Activated T-cell treated with anti-CD3 and anti-CD28 coated beads, Interleukin-2, amount 50 U/mL, for 72 hours (primary cell): Measurements from ENCODE around the gene PTGIS. TPM values are rescaled to one million over a fixed set of nuclear protein-coding genes. Genes with fewer than 3 reads are reported as not detected.

Source experiments
- ATAC-seq, 2 donors: fragments of 150-1000 bp; cut with Tn5 transposase; replicated peaks in 1 of 2; 2 replicates each; pipeline ENCODE4 v1.10.0; 2021; ENCODE audit warnings: moderate library complexity in 2 of 2, mild to moderate bottlenecking in 1 of 2
- DNase-seq, 2 donors: peaks; one replicate each; pipeline ENCODE4 v3.0.0; 2021 to 2022; ENCODE audit warnings: mixed read lengths in 1 of 2
- H3K27ac Mint-ChIP-seq: one replicate; pipeline ENCODE4 v1.8.0; 2022; ENCODE audit warnings: mild to moderate bottlenecking, moderate library complexity, mixed read lengths
- H3K27me3 Mint-ChIP-seq: one replicate; pipeline ENCODE4 v1.8.0; 2022; ENCODE audit warnings: low read depth, mixed read lengths
- H3K36me3 Mint-ChIP-seq, 2 donors: one replicate each; pipeline ENCODE4 v1.8.0; 2022; ENCODE audit warnings: mixed read lengths in 2 of 2, mild to moderate bottlenecking in 1 of 2; ENCODE audit not compliant: insufficient read depth in 2 of 2
- H3K4me1 Mint-ChIP-seq: one replicate; pipeline ENCODE4 v1.8.0; 2022; ENCODE audit warnings: low read depth, mixed read lengths
- H3K4me3 Mint-ChIP-seq, 2 donors: one replicate each; pipeline ENCODE4 v1.8.0; 2022; ENCODE audit warnings: mild to moderate bottlenecking in 2 of 2, mixed read lengths in 2 of 2, moderate library complexity in 2 of 2
- H3K9me3 Mint-ChIP-seq, 2 donors: one replicate each; pipeline ENCODE4 v1.8.0; 2022; ENCODE audit warnings: mixed read lengths in 2 of 2
- total RNA-seq, 2 donors: library from RNA; stranded (reverse); gene quantifications; one replicate each; pipeline ENCODE4 v1.2.3, GENCODE V29; 2022

PTGIS gene
- total RNA-seq, 2 donors from 2014 or later = 1.8 to 6.3 TPM

DNA sequence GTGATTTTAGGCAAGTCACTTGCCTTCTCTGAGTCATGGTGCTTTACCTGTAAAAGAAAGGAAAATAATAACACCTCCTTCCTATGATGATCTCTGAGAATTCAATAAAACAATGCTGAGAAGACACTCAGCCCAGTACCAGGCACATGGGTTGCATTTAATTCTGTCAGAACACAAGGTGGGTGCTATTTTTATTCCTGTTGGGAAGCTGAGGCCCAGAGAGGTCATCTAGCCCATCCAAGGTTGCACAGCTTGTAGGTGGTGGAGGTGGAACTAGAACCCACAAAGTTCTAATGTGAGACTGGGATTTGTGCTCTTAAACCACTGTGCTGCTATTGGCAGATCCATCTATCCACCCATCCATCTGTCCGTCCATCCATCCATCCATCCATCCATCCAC, 39.6 kb upstream of the PTGIS start:
- ATAC-seq = no peak
- H3K36me3 Mint-ChIP-seq = no peaks in the 10 kb centered on the region

DNA sequence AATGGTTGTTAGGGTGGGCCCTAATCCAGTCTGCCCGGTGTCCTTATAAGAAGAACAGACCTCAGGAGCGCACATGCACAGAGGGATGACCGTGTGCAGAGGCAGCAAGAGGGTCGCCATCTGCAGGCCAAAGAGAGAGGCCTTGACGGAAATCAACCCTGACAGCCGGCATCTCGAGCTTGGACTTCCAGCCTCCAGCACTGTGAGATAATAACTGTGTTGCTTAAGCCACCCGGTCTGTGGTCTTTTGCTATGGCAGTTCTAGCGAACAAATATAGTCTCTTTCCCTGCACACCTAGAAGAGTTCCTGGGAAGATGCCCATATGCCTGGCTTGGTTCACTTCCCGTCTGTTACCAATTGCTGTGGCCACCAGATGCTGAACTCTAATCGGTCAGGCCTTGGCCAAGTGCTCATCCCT, 35.3 kb upstream of the PTGIS start:
- ATAC-seq (no peak), DNase-seq (no peak)
- no peaks in the 10 kb centered on the region for H3K9me3 Mint-ChIP-seq
- H3K36me3 Mint-ChIP-seq = peaks cover 0 to 9% of the 10 kb centered on the region in 2 donors
- H3K4me3 Mint-ChIP-seq = no peak overlapping the region
- no peak overlapping the region for H3K27ac Mint-ChIP-seq
- H3K4me1 Mint-ChIP-seq = peaks cover 27% of the 10 kb centered on the region
- H3K27me3 Mint-ChIP-seq = peaks cover 2% of the 10 kb centered on the region

More for the DNA sequence above, 39.6 kb upstream of the PTGIS start:
- Mint-ChIP-seq H3K9me3 (no peaks in the 10 kb centered on the region), H3K27ac (no peak overlapping the region), H3K27me3 (peaks cover 14% of the 10 kb centered on the region), H3K4me3 (no peak overlapping the region), H3K4me1 (peaks cover 25% of the 10 kb centered on the region)
- DNase-seq = no peak

DNA sequence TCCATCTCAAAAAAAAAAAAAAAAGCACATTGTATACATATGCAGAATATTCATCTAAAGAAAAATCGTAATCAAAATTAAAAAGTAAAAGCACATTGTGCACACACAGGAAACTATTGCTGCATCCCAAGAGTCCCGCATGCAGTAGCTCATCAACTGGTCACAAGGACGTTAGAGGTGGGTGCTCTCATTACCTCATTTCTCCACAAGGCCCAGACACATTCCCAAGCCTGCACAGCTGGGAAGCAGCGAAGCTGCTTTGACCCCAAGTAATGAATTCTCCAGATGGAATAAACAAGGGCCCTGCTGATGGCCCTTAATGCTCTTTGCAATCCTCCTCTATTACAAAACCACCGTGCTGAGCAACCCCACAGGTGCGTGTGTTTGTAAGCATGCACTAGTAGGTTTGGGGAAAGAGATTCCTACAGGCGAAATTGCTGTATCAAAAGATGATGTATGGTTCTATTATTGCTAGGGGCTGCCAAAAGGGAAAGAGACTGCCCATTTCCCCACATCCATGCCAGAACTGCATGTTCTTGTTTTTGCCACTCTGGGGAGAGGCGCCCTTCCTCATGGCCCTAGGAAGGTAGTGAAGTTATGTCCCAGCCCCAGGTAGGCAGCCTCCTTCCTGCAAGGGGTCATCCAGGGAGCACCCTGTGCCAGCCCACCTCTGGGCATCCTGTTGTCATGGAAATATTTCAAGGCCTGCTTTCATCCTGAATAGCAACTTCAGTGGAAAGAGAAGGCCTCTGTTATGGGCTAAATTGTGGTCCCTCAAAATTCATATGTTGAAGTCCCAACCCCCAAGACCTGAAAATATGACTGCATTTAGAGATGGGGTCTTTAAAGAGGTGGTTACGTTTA, 34.6 kb upstream of the PTGIS start:
- no peaks in the 10 kb centered on the region for H3K9me3 Mint-ChIP-seq
- H3K4me1 Mint-ChIP-seq = peaks cover 22% of the 10 kb centered on the region
- H3K4me3 Mint-ChIP-seq = no peak overlapping the region
- H3K36me3 Mint-ChIP-seq = peaks cover 0 to 12% of the 10 kb centered on the region in 2 donors
- no peak for ATAC-seq
- no peak for DNase-seq
- no peak overlapping the region for H3K27ac Mint-ChIP-seq
- H3K27me3 Mint-ChIP-seq = no peaks in the 10 kb centered on the region

DNA sequence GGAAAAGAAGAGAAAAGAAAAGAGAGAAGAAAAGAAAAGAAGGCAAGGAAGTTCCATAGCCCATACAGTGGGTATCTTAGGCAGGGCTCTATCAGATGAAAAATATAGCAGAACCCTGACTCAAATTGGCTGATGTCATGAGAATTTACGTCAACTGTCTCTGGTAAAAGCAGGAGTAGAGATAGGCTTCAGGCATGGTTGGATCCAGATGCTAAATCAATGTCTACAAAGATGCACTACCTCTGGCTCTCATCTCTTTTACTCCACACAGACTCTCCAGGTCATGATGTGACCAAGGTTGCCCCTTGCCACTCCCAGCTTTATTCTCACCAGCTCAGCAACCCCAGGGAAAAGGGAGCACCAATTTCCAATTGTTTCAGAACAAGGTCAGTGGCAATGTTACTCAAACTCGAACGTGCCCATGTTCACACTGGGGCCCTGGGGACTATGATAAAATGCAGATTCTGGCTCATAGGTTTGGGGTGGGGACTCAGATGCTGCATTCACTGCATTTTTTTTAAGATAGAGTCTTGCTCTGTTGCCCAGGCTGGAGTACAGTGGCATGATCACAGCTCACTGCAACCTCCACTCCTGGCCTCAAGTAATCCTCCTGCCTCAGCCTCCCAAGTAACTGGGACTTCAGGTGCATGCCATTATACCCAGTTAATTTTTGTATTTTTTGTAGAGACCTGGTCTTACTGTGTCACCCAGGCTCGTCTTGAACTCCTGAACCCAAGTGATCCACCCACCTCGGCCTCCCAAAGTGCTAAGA, 33.4 kb upstream of the PTGIS start:
- Mint-ChIP-seq H3K36me3 (peaks cover 2 to 18% of the 10 kb centered on the region in 2 donors), H3K4me1 (peaks cover 29% of the 10 kb centered on the region), H3K4me3 (no peak overlapping the region), H3K9me3 (peaks cover 0 to 2% of the 10 kb centered on the region in 2 donors), H3K27me3 (no peaks in the 10 kb centered on the region), H3K27ac (peak overlapping the region; percentile 4)
- no peak for DNase-seq
- ATAC-seq = no peak

DNA sequence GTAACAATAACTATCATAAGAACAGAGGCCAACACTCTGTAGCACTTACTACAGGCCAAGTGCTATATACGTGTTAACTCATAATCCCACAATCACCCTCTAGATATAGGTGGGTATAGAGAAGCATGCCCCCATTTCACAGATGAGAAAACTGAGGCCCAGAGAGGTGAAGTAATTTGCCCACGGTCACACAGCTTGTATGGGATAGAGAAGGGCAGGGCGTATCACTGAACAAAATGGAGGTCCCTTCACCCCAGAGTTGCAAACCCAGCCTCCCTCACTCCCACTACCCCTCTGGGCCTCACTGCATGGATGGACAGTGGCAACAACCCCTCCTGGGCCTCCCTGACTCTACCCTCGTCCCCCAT, 31.8 kb upstream of the PTGIS start:
- Mint-ChIP-seq H3K27ac (no peak overlapping the region), H3K27me3 (no peaks in the 10 kb centered on the region), H3K4me3 (no peak overlapping the region), H3K36me3 (peaks cover 10 to 27% of the 10 kb centered on the region in 2 donors), H3K4me1 (peaks cover 45% of the 10 kb centered on the region), H3K9me3 (peaks cover 0 to 2% of the 10 kb centered on the region in 2 donors)
- no peak for ATAC-seq
- no peak for DNase-seq

DNA sequence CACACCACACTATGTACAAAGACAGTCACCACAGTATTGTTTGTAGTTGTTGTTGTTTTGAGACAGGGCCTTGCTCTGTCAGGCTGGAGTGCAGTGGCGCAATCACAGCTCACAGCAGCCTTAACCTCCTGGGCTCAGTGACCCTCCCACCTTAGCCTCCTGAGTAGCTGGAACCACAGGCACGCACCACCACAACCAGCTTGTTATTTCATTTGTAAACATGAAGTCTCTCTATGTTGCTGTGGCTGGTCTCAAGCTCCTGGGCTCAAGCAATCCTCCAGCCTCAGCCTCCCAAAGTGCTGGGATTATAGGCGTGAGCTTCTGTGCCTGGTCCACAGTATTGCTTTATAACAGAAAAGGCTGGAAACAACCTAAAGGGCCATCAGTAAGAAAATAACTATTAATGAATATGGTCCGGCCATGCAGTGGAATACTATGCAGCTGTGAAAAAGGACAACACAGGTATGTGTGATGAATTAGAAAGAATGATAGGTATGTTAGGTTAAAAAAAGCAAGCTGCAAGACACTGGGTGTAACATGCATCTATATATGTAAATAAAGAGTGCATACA, 30.0 kb upstream of the PTGIS start:
- H3K4me1 Mint-ChIP-seq = peaks cover 63% of the 10 kb centered on the region
- no peak overlapping the region for H3K4me3 Mint-ChIP-seq
- H3K27ac Mint-ChIP-seq = no peak overlapping the region

DNA sequence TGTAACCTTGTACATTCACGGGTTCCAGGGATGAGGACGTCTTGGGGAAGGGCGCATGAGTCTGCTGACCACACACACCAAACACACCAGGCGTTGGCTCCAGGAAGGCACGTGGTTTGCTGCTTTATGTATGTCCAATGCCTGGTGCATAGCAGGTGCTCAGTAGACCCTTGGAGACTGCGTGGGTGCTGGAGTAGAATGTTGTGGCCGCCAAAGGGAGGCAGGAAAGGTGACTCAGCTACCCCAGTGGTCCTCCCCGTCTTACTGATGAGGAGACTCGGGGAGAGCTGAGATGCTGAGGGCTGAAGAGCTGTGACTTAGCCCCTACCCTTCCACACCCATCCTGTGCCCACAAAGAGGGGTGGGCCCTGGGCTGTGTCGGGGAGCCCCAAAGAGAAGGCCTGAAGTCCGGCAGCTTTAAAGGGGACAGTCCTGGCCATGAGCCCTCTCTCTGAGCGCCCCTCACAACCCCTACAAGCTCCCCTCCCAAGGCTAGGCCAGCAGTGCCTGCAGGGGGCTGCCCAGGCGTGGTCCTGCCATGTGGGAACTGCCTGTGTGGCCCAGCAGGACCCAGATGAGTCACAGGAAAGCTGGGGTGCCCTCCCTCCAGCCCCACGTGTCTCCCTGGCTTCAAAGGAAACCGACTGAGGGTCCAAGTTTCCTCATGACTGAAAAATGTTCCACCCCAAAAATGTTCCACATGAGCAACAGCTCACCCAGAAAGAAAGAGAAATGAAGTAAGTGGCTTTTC, 28.0 kb upstream of the PTGIS start:
- ATAC-seq = peak; percentile 66 to 68
- peak; percentile 88 to 92 for DNase-seq
- H3K4me1 Mint-ChIP-seq = peaks cover 81% of the 10 kb centered on the region
- H3K27me3 Mint-ChIP-seq = no peaks in the 10 kb centered on the region
- H3K9me3 Mint-ChIP-seq = peaks cover 1 to 6% of the 10 kb centered on the region in 2 donors
- H3K27ac Mint-ChIP-seq = peak overlapping the region; percentile 95
- H3K4me3 Mint-ChIP-seq = peak overlapping the region; percentile 79 to 91
- H3K36me3 Mint-ChIP-seq = peaks cover 25 to 27% of the 10 kb centered on the region in 2 donors

More for the DNA sequence above, 30.0 kb upstream of the PTGIS start:
- H3K27me3 Mint-ChIP-seq = no peaks in the 10 kb centered on the region
- ATAC-seq (no peak), DNase-seq (no peak)
- peaks cover 14 to 27% of the 10 kb centered on the region in 2 donors for H3K36me3 Mint-ChIP-seq
- H3K9me3 Mint-ChIP-seq = peaks cover 0 to 2% of the 10 kb centered on the region in 2 donors

DNA sequence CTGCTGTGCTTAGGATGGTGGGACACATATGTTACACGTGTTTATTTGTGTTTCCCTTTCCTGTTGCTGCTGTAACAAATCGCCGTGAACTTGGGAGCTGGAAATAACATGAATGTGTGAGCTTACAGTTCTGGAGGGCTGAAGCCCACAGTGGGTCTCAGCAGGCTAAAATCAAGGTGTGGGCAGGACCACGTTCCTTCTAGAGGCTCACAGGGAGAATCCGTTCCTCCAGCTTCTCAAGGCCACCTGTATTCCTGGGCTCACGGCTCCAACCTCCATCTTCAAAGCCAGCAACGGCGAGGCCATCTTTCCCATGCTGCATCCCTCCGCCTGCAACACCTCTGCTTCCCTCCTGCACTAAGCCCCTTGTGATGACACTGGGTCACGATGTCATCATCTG, 27.4 kb upstream of the PTGIS start:
- Mint-ChIP-seq H3K9me3 (peaks cover 1 to 6% of the 10 kb centered on the region in 2 donors), H3K27ac (peak overlapping the region; percentile 95), H3K36me3 (peaks cover 22 to 30% of the 10 kb centered on the region in 2 donors), H3K27me3 (no peaks in the 10 kb centered on the region), H3K4me1 (peaks cover 81% of the 10 kb centered on the region), H3K4me3 (peak overlapping the region; percentile 79 to 91)
- ATAC-seq (no peak), DNase-seq (no peak)

DNA sequence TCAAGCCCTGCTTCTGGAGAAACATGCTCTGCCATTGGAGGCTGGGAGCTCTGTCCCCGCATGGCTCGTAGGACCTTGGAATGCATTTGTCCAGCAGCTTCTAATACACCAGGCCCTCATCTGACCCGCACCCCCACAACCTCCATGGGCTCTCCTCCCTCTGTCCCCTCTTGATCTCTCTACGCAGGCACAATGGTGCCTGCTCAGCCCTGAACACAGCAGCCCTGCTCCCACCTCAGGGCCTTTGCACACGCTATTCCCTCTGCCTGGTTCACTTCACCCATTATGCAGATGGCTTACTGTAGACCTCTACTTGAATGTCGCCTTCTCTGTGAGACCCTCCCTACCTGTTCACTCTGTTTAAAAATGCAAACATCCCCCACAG, 27.0 kb upstream of the PTGIS start:
- peaks cover 3 to 9% of the 10 kb centered on the region in 2 donors for H3K9me3 Mint-ChIP-seq
- DNase-seq = peak in 1 of 2 donors; percentile 34
- H3K27ac Mint-ChIP-seq = peak overlapping the region; percentile 95
- H3K36me3 Mint-ChIP-seq = peaks cover 26 to 34% of the 10 kb centered on the region in 2 donors
- H3K4me1 Mint-ChIP-seq = peaks cover 82% of the 10 kb centered on the region
- no peaks in the 10 kb centered on the region for H3K27me3 Mint-ChIP-seq
- no peak for ATAC-seq
- H3K4me3 Mint-ChIP-seq = peak overlapping the region; percentile 79 to 91

DNA sequence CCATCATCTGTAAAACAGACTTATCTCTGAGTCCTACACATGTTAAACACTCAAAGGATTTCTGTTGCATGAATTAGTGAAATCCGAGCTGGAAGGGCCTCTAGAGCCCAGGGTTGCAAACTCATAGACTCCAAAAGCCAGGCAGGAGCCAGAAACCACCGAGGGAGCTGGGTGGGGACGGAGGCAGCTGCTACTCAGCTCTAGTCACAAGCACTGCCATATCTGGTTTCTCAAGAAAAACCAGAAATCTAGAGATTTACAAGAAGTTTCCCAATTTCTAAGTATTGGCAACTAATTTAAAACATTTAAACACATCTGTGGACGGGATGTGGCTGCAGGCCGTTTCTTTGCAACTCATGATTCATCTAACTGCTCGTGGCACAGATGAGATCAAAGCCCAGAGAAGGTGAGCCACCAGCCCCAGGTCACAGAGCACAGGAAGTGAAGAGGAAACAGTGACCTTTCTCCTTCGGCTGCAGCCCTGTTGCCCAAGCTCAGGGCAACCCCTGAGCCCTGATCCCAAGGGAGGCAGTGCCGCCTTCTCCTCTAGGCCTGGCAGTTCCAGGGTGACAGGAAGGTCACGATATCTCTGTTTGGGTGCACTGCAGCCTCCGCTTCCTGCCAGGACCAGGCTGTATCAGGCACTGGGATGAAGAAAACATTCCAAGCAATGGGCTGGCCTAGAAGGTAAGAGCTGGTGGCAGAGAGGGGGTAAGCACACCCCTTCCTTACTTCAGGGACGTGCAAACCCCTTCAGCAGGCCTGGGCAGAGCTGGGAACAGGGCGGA, 26.4 kb upstream of the PTGIS start:
- ATAC-seq (peak; percentile 59 to 64), DNase-seq (peak; percentile 81 to 88)
- peaks cover 26 to 35% of the 10 kb centered on the region in 2 donors for H3K36me3 Mint-ChIP-seq
- peak overlapping the region; percentile 95 for H3K27ac Mint-ChIP-seq
- peaks cover 3 to 12% of the 10 kb centered on the region in 2 donors for H3K9me3 Mint-ChIP-seq
- peaks cover 82% of the 10 kb centered on the region for H3K4me1 Mint-ChIP-seq
- H3K4me3 Mint-ChIP-seq = peak overlapping the region; percentile 79 to 91
- no peaks in the 10 kb centered on the region for H3K27me3 Mint-ChIP-seq

DNA sequence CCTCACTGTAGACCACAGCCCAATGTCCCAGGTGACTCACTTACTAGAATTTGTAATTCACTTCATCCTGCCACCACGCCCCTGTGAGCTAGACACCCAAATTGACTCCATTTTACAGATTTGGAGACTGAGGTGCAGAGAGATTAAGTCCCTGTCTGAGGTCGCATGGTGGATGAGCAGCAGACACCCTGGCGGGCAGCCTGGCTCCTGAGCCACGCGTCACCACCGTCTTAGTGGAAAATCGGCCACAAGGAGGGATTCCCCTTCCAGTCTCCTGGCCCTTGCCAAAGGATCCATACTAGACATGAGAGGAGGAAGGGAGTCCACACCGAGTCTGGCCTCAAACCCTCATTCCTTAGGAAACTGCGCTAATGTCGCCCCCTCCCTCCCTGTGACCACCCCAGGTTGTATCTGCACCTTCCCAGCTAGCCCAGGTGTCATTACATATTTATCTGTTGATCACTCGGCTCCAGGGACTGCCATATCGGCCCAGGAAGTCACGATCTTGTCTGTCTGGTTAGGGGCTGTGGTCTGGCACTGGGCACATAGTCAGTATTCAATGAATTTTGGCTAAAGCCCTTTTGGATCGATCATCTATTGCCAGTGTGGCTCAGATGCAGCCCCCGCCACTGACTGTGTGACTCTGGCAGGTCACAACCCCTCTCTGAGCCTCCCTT, 25.7 kb upstream of the PTGIS start:
- DNase-seq (peak; percentile 64 to 65), ATAC-seq (peak; percentile 1 to 8)
- Mint-ChIP-seq H3K4me1 (peaks cover 87% of the 10 kb centered on the region), H3K36me3 (peaks cover 26 to 35% of the 10 kb centered on the region in 2 donors), H3K27me3 (no peaks in the 10 kb centered on the region), H3K9me3 (peaks cover 3 to 12% of the 10 kb centered on the region in 2 donors), H3K27ac (peak overlapping the region; percentile 95), H3K4me3 (peak overlapping the region; percentile 79 to 91)
